Measurements from ENCODE around the gene LMO7. TPM values are rescaled to one million over a fixed set of nuclear protein-coding genes. Genes with fewer than 3 reads are reported as not detected.

LMO7 gene
- total and polyA plus RNA-seq, 8 donors = 17.1 to 214 (median 72.4) TPM

DNA sequence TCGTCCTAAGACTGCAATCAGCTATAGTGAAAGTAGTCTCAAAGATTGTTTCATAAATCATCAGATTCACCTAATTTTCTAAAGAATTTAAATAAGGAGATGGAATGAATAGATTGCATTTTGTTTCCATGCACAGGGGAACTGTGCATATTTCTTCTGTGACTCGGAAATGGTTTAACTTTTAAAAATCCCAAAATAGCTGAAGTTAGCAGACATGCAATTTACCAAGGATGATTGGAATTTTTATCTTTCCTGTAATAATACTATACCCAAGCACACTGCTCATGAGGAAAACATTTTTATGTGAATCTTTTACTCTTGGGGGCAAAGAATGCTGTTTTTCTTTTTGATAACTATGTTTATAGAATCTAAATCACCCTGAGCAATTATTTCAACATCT, 15.0 kb upstream of the LMO7 start:
- 74 to 87% (median 78%) methylated on average over 2 of the region's 2 CpGs for WGBS, 5 donors
- no peaks in the 10 kb centered on the region for H3K9me3 ChIP-seq
- H3K27me3 ChIP-seq = no peaks in the 10 kb centered on the region
- intact Hi-C loops (cut with DNase I; ENCODE audit: low total_unique reads) = no loop called here
- H3K4me3 ChIP-seq = no peak overlapping the region
- no peak overlapping the region for H3K27ac ChIP-seq
- peaks cover 0 to 9% (median 7%) of the 10 kb centered on the region in 4 donors for H3K36me3 ChIP-seq
- H3K4me1 ChIP-seq = no peaks in the 10 kb centered on the region
- TF ChIP-seq, protein P1, sequence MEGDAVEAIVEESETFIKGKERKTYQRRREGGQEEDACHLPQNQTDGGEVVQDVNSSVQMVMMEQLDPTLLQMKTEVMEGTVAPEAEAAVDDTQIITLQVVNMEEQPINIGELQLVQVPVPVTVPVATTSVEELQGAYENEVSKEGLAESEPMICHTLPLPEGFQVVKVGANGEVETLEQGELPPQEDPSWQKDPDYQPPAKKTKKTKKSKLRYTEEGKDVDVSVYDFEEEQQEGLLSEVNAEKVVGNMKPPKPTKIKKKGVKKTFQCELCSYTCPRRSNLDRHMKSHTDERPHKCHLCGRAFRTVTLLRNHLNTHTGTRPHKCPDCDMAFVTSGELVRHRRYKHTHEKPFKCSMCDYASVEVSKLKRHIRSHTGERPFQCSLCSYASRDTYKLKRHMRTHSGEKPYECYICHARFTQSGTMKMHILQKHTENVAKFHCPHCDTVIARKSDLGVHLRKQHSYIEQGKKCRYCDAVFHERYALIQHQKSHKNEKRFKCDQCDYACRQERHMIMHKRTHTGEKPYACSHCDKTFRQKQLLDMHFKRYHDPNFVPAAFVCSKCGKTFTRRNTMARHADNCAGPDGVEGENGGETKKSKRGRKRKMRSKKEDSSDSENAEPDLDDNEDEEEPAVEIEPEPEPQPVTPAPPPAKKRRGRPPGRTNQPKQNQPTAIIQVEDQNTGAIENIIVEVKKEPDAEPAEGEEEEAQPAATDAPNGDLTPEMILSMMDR (IDR thresholded peaks at IDR 0.05) = no peak
- TF ChIP-seq POLR2AphosphoS5 (IDR thresholded peaks at IDR 0.05) = no peak
- TF ChIP-seq POLR2A (IDR thresholded peaks at IDR 0.05) = no peak
- no peak for TF ChIP-seq EP300 (IDR thresholded peaks at IDR 0.05)
- no peak for DNase-seq

GRCh38 chr13:75628801-75629200, 7.3 kb upstream of the LMO7 start:
- TF ChIP-seq EP300 (IDR thresholded peaks at IDR 0.05) = no peak
- H3K36me3 ChIP-seq = peaks cover 0 to 6% (median 0%) of the 10 kb centered on the region in 4 donors
- DNase-seq = no peak
- no peaks in the 10 kb centered on the region for H3K4me1 ChIP-seq
- intact Hi-C loops (cut with DNase I; ENCODE audit: low total_unique reads) = no loop called here
- WGBS, 5 donors = 86 to 96% (median 90%) methylated on average over 4 of the region's 4 CpGs
- no peaks in the 10 kb centered on the region for H3K9me3 ChIP-seq
- no peak overlapping the region for H3K27ac ChIP-seq
- no peaks in the 10 kb centered on the region for H3K27me3 ChIP-seq
- H3K4me3 ChIP-seq = no peak overlapping the region

GRCh38 chr13:75633285-75633684, 2.8 kb upstream of the LMO7 start:
- no peak overlapping the region for H3K4me3 ChIP-seq
- H3K9me3 ChIP-seq = no peaks in the 10 kb centered on the region
- H3K27ac ChIP-seq = no peak overlapping the region
- 12 to 26% (median 17%) methylated on average over 2 of the region's 2 CpGs for WGBS, 5 donors
- peaks cover 7 to 24% (median 20%) of the 10 kb centered on the region in 4 donors for H3K4me1 ChIP-seq
- H3K36me3 ChIP-seq = no peaks in the 10 kb centered on the region
- peak in 1 of 2 donors; percentile 16 for DNase-seq
- H3K27me3 ChIP-seq = peaks cover 0 to 24% (median 10%) of the 10 kb centered on the region in 3 donors
- TF ChIP-seq EP300 (IDR thresholded peaks at IDR 0.05) (no peak), POLR2AphosphoS5 (IDR thresholded peaks at IDR 0.05) (no peak), POLR2A (IDR thresholded peaks at IDR 0.05) (no peak)
- TF ChIP-seq, protein P1 (IDR thresholded peaks at IDR 0.05) = no peak
- intact Hi-C loops (cut with DNase I; ENCODE audit: low total_unique reads) = no loop called here

GRCh38 chr13:75635101-75635827, 866 bp upstream of the LMO7 start:
- H3K4me1 ChIP-seq = peaks cover 7 to 24% (median 20%) of the 10 kb centered on the region in 4 donors
- H3K4me3 ChIP-seq = peak overlapping the region; percentile 58 to 73 (median 67)
- peaks cover 0 to 24% (median 10%) of the 10 kb centered on the region in 3 donors for H3K27me3 ChIP-seq
- H3K9me3 ChIP-seq = no peaks in the 10 kb centered on the region
- H3K36me3 ChIP-seq = no peaks in the 10 kb centered on the region
- 23 to 57% (median 27%) methylated on average over 18 to 49 of the region's 49 CpGs for WGBS, 5 donors
- TF ChIP-seq, protein P1 (IDR thresholded peaks at IDR 0.05) = no peak
- TF ChIP-seq EP300 (IDR thresholded peaks at IDR 0.05) = no peak
- no peak for TF ChIP-seq POLR2AphosphoS5 (IDR thresholded peaks at IDR 0.05)
- no peak for TF ChIP-seq POLR2A (IDR thresholded peaks at IDR 0.05)
- DNase-seq = no peak
- intact Hi-C loops (cut with DNase I; ENCODE audit: low total_unique reads) = no loop called here
- peak overlapping the region in 4 of 5 donors; percentile 54 to 79 (median 58) for H3K27ac ChIP-seq

Measured in stomach (tissue), 9 donors.